Ascending aorta (tissue), 2 donors: ENCODE data around the gene SLC8B1. TPM values are rescaled to one million over a fixed set of nuclear protein-coding genes. Genes with fewer than 3 reads are reported as not detected.

Experiments
- DNase-seq, 2 donors: peaks; one replicate each; pipeline ENCODE4 v3.0.0-alpha.2; 2019; ENCODE audit warnings: low spot score in 2 of 2
- H3K27ac ChIP-seq, 2 donors: fragments of 200-600 bp; sonication (generic); one replicate each; pipeline ENCODE4 v1.5.1; 2016 to 2017; ENCODE audit warnings: mild to moderate bottlenecking in 1 of 2
- H3K27me3 ChIP-seq: fragments of 200-600 bp; sonication (generic); one replicate; pipeline ENCODE4 v1.5.1; 2017
- H3K36me3 ChIP-seq, 2 donors: fragments of 200-600 bp; sonication (generic); one replicate each; pipeline ENCODE4 v1.5.1; 2016
- H3K4me1 ChIP-seq, 2 donors: fragments of 200-600 bp; sonication (generic); one replicate each; pipeline ENCODE4 v1.5.1; 2016 to 2017; ENCODE audit warnings: mild to moderate bottlenecking in 1 of 2
- H3K4me3 ChIP-seq, 2 donors: fragments of 200-600 bp; sonication (generic); one replicate each; pipeline ENCODE4 v1.5.1; 2016 to 2017; ENCODE audit warnings: mild to moderate bottlenecking in 1 of 2
- H3K9me3 ChIP-seq, 2 donors: fragments of 200-600 bp; sonication (generic); one replicate each; pipeline ENCODE4 v1.5.1; 2016
- intact Hi-C: fragments of 100-400 bp; cut with DNase I; formaldehyde crosslinking; loops from one replicate; pipeline ENCODE4 v1.15.1; 2023
- total RNA-seq: library from RNA; depleted of rRNA; stranded (reverse); fragments of >200 nt; gene quantifications from one replicate; pipeline ENCODE4 v1.1.0, GENCODE V29; 2016
- TF ChIP-seq, protein P1 (sequence below), 3 experiments: fragments of 200-600 bp in 2 of 3; fragments of 450-650 bp in 1 of 3; sonication (generic) in 2 of 3; IDR thresholded peaks; one replicate each; pipeline ENCODE4 v1.5.1; 2016 to 2019; ENCODE audit warnings: antibody characterized with exemption in 3 of 3, mild to moderate bottlenecking in 1 of 3, moderate library complexity in 1 of 3

SLC8B1 gene
- total RNA-seq, 1 donor from 2014 or later, result 114 TPM

DNA sequence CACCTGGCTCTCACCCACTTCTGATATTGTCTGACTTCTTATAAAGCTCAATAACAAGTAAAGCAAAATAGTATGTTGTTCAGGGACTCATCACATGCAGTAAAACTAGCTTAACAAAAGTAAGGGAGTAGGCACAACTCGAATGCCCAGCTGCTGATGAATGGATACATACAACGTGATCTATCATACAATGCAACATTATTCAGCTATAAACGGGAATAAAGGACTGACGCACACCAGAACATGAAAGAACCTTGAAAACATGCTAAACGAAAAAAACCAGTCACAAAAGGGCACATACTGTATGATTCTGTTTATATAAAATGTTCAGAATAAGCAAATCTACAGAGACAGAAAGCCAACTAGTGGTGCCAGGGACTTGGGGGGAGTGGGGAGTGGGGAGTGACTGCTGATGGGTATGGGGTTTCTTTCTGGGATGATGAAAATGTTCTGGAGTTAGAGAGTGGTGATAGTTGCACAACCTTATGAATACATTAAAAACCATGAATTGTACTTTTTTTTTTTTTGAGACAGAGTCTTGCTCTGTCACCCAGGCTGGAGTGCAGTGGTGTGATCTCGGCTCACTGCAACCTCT, 34.6 kb upstream of the SLC8B1 start:
- Histone ChIP-seq H3K9me3 (no peaks in the 10 kb centered on the region), H3K36me3 (peaks cover 10 to 37% of the 10 kb centered on the region in 2 donors), H3K4me3 (no peak overlapping the region), H3K4me1 (peaks cover 2 to 5% of the 10 kb centered on the region in 2 donors), H3K27me3 (no peaks in the 10 kb centered on the region), H3K27ac (no peak overlapping the region)
- intact Hi-C loops, result no loop called here
- no peak for DNase-seq
- TF ChIP-seq, protein P1, sequence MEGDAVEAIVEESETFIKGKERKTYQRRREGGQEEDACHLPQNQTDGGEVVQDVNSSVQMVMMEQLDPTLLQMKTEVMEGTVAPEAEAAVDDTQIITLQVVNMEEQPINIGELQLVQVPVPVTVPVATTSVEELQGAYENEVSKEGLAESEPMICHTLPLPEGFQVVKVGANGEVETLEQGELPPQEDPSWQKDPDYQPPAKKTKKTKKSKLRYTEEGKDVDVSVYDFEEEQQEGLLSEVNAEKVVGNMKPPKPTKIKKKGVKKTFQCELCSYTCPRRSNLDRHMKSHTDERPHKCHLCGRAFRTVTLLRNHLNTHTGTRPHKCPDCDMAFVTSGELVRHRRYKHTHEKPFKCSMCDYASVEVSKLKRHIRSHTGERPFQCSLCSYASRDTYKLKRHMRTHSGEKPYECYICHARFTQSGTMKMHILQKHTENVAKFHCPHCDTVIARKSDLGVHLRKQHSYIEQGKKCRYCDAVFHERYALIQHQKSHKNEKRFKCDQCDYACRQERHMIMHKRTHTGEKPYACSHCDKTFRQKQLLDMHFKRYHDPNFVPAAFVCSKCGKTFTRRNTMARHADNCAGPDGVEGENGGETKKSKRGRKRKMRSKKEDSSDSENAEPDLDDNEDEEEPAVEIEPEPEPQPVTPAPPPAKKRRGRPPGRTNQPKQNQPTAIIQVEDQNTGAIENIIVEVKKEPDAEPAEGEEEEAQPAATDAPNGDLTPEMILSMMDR (IDR thresholded peaks at IDR 0.05), result no peak

DNA sequence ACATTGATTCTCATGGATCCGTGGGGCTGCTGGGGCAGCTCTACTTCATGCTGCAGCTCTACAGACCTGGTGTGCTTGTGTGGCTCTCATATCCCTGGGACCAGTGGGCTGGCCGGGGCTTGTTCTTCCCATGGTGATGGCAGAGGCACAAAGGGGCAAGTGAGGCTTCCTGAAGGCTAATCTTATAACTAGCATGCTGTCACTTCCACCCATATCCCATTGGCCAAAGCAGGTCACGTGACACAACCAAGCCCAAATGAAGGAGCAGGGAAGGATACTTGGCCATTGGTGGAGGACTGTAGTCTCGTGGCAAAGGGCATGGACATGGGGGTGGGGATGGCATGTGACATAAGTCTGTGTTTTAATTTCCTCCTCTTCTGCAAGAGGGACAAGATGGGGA, 33.4 kb upstream of the SLC8B1 start:
- DNase-seq, result no peak
- Histone ChIP-seq H3K4me1 (peaks cover 2 to 5% of the 10 kb centered on the region in 2 donors), H3K27me3 (no peaks in the 10 kb centered on the region), H3K9me3 (no peaks in the 10 kb centered on the region), H3K36me3 (peaks cover 7 to 28% of the 10 kb centered on the region in 2 donors), H3K27ac (no peak overlapping the region), H3K4me3 (no peak overlapping the region)
- TF ChIP-seq, protein P1 (IDR thresholded peaks at IDR 0.05), result no peak
- intact Hi-C loops, result no loop called here

DNA sequence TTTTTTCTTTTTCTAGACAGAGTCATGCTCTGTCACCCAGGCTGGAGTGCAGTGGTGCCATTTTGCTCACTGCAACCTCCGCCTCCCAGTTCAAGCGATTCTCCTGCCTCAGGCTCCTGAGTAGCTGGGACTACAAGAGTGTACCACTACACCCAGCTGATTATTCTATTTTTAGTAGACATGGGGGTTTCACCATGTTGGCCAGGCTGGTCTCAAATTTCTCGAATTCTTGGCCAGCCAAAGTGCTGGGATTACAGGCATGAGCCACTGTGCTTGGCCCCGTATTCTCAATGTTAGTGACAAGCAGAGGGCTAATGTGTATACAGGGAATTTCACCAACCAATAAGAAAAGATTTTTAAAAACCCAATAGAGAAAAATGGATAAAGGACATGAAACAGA, 31.9 kb upstream of the SLC8B1 start:
- no peaks in the 10 kb centered on the region for H3K27me3 ChIP-seq
- no peak for DNase-seq
- H3K4me1 ChIP-seq, result peaks cover 2 to 5% of the 10 kb centered on the region in 2 donors
- no peak overlapping the region for H3K4me3 ChIP-seq
- TF ChIP-seq, protein P1 (IDR thresholded peaks at IDR 0.05), result no peak
- peaks cover 0 to 13% of the 10 kb centered on the region in 2 donors for H3K36me3 ChIP-seq
- intact Hi-C loops, result no loop called here
- no peak overlapping the region for H3K27ac ChIP-seq
- no peaks in the 10 kb centered on the region for H3K9me3 ChIP-seq

DNA sequence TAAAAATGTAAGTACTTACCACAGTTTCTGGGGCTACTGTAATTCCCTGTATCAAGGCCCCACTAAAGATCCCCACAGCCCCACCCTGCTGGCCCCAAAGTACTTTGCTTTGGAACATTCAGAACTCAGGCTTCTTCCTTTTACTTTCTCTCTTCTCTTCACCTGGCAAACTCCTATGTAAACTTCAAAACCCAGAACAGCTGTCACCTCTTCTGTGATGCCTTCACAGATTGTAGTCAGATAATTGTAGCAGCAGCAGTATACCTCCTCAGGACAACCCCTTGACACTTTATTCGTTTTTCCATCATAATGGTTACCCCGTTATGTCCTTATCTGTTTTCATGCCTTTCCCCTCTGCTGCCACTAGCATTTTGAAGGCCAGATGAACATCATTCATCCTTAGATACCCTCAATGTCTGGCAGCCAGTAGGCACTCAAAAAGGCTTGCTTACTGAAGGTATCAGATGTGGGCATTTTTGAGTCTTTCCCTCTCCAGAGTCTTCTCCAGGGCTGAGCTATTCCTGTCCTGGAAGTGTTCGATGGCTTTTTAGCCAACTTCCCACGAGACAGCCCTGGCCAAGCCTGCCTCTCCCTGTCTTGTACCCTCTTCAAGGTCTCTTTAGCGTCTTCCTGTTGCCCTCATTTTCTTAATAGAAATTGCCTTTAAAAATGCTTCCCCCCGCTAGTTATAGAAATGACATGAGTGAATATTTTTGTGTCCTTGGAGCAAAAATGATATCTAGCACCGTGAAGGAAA, 30.9 kb upstream of the SLC8B1 start:
- H3K36me3 ChIP-seq, result peaks cover 0 to 7% of the 10 kb centered on the region in 2 donors
- intact Hi-C loops, result no loop called here
- no peaks in the 10 kb centered on the region for H3K27me3 ChIP-seq

DNA sequence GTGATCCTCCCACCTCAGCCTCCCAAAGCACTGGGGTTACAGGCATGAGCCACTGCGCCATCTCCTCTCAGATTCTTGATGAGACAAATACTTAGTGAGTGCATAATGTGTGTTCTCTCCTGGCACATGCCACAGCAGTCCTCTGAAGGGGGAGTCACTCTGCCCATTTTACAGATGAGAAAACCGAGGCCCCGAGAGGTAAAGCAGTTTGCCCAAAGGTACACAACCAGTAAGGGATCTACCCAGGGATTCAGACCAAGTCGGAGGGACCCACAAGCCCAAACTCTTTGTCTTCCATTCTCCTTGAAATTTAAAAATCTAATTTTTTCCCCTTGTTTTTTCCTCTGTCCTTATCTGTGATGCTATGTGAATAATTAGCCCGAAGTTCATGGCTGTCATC, 29.8 kb upstream of the SLC8B1 start:
- H3K27ac ChIP-seq, result no peak overlapping the region
- TF ChIP-seq, protein P1 (IDR thresholded peaks at IDR 0.05), result no peak
- H3K36me3 ChIP-seq, result peaks cover 0 to 7% of the 10 kb centered on the region in 2 donors
- no peaks in the 10 kb centered on the region for H3K9me3 ChIP-seq
- peaks cover 2 to 7% of the 10 kb centered on the region in 2 donors for H3K4me1 ChIP-seq
- no peak for DNase-seq
- intact Hi-C loops, result no loop called here
- no peak overlapping the region for H3K4me3 ChIP-seq
- H3K27me3 ChIP-seq, result no peaks in the 10 kb centered on the region

More for the DNA sequence above, 30.9 kb upstream of the SLC8B1 start:
- H3K4me1 ChIP-seq, result peaks cover 2 to 5% of the 10 kb centered on the region in 2 donors
- TF ChIP-seq, protein P1 (IDR thresholded peaks at IDR 0.05), result no peak
- no peaks in the 10 kb centered on the region for H3K9me3 ChIP-seq
- no peak overlapping the region for H3K4me3 ChIP-seq
- no peak for DNase-seq
- no peak overlapping the region for H3K27ac ChIP-seq
